SU-DHL-6 (cell line): ENCODE measurements around the gene PBX1.
"Not testable (repeated sequence)": the region's sequence is repeated elsewhere in the genome, so short reads cannot be mapped to it uniquely, and the experiment has no call there.

Experiments used
- H2AFZ ChIP-seq: fragments of 200-600 bp; sonication (generic); 2 replicates; pipeline ENCODE4 v1.6.1; 2014; ENCODE audit warnings: low read depth, mild to moderate bottlenecking, moderate library complexity, mixed read lengths, antibody characterized with exemption, low read length; ENCODE audit not compliant: severe bottlenecking
- H3F3A ChIP-seq: fragments of 200-600 bp; shearing (Covaris generic); 2 replicates; pipeline ENCODE4 v1.6.0; 2016; ENCODE audit warnings: antibody characterized with exemption, mild to moderate bottlenecking; ENCODE audit not compliant: insufficient read depth
- H3K27ac ChIP-seq: fragments of 200-600 bp; sonication (generic); 2 replicates; pipeline ENCODE4 v1.5.1; 2016; ENCODE audit warnings: low read depth, mild to moderate bottlenecking, low read length, moderate library complexity, mixed read lengths
- H3K27me3 ChIP-seq: fragments of 200-600 bp; sonication (generic), shearing (Covaris generic); 2 replicates; pipeline ENCODE4 v1.6.0; 2014; ENCODE audit warnings: mild to moderate bottlenecking, low read length
- H3K36me3 ChIP-seq: fragments of 200-600 bp; sonication (generic); 2 replicates; pipeline ENCODE4 v1.6.1; 2014; ENCODE audit warnings: mild to moderate bottlenecking, low read length, mixed read lengths
- H3K4me2 ChIP-seq: fragments of 300-600, 200-600 bp; shearing (Covaris generic), sonication (generic); 2 replicates; pipeline ENCODE4 v1.6.0; 2014; ENCODE audit warnings: low read length, low read depth, mild to moderate bottlenecking; ENCODE audit not compliant: poor library complexity, severe bottlenecking
- H3K4me3 ChIP-seq: fragments of 200-600 bp; sonication (generic); 2 replicates; pipeline ENCODE4 v1.5.1; 2014; ENCODE audit warnings: antibody characterized with exemption, low read length, mild to moderate bottlenecking, mixed read lengths; ENCODE audit not compliant: insufficient read depth, poor library complexity, severe bottlenecking
- H3K79me2 ChIP-seq: fragments of 200-600 bp; sonication (generic); 2 replicates; pipeline ENCODE4 v1.6.1; 2014; ENCODE audit warnings: mild to moderate bottlenecking, low read length, moderate library complexity; ENCODE audit not compliant: insufficient read depth
- H3K9ac ChIP-seq: fragments of 200-600 bp; sonication (generic); 2 replicates; pipeline ENCODE4 v1.7.0; 2014; ENCODE audit warnings: mild to moderate bottlenecking, low read length
- H3K9me2 ChIP-seq: fragments of 200-600 bp; sonication (generic); replicated peaks from 2 replicates; pipeline ENCODE4 v1.6.1; 2014; ENCODE audit warnings: low read length; ENCODE audit not compliant: insufficient read depth
- H3K9me3 ChIP-seq: fragments of 200-600 bp; sonication (generic); 2 replicates; pipeline ENCODE4 v1.6.1; 2014; ENCODE audit warnings: low read length, mixed read lengths; ENCODE audit not compliant: insufficient read depth
- H4K20me1 ChIP-seq: fragments of 200-600 bp; sonication (generic); 2 replicates; pipeline ENCODE4 v1.6.1; 2014; ENCODE audit warnings: low read depth, mild to moderate bottlenecking, antibody characterized with exemption, low read length, moderate library complexity, mixed read lengths
- EZH2phosphoT487 ChIP-seq: fragments of 200-600 bp; sonication (generic), shearing (Covaris generic); conservative IDR thresholded peaks from 2 replicates; pipeline ENCODE4 v1.6.1; 2018; ENCODE audit warnings: mild to moderate bottlenecking, antibody characterized with exemption, low read length, moderate library complexity, mixed read lengths
- TF ChIP-seq, protein P1 (sequence below): fragments of 200-600 bp; sonication (generic); IDR thresholded peaks from one replicate; pipeline ENCODE4 v1.5.1; 2017; ENCODE audit warnings: antibody characterized with exemption, mild to moderate bottlenecking, low read length, moderate library complexity; ENCODE audit not compliant: insufficient read depth, poor library complexity, severe bottlenecking

The PBX1 gene

DNA sequence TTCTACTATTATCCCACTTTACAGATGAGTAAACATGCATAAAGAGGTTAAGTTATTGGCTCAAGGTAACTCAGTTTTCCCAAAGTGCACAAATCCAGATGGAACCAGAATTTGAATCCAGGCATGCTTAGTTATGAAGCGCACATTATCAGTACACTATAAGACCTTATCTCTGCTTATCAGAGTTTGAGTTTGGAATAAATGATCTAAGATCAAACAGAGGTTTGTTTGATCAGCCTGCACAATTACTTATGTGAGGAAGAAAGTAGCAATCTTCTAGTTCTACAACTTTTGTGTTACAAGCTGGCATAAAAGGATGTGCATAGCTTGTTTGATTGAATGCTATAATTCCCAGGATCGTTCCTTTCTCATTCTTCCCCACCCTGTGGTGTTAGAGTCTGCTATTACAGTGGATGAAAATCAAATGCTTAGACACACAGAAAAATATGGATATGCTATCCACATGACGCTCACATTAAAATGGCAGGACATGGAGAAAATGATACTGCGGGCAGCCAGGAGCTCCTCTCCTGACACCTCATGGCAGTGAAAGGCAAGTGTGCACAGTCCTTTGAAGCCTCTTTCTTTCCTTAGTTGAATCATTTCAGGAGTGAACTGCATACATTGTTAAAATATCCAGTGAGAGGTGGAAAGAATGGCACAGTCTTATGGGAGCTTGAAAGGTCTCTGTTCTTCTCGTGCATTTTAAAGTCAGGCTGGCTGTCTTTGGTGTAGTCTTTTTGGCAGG is 23.9 kb upstream of the PBX1 start:
- no peaks in the 10 kb centered on the region for H3K79me2 ChIP-seq
- no peaks in the 10 kb centered on the region for H3K9me2 ChIP-seq
- no peaks in the 10 kb centered on the region for H3K9me3 ChIP-seq
- H2AFZ ChIP-seq, result no peak overlapping the region
- no peaks in the 10 kb centered on the region for H3K36me3 ChIP-seq
- H3F3A ChIP-seq, result no peaks in the 10 kb centered on the region
- no peak for TF ChIP-seq EZH2phosphoT487
- TF ChIP-seq, protein P1, sequence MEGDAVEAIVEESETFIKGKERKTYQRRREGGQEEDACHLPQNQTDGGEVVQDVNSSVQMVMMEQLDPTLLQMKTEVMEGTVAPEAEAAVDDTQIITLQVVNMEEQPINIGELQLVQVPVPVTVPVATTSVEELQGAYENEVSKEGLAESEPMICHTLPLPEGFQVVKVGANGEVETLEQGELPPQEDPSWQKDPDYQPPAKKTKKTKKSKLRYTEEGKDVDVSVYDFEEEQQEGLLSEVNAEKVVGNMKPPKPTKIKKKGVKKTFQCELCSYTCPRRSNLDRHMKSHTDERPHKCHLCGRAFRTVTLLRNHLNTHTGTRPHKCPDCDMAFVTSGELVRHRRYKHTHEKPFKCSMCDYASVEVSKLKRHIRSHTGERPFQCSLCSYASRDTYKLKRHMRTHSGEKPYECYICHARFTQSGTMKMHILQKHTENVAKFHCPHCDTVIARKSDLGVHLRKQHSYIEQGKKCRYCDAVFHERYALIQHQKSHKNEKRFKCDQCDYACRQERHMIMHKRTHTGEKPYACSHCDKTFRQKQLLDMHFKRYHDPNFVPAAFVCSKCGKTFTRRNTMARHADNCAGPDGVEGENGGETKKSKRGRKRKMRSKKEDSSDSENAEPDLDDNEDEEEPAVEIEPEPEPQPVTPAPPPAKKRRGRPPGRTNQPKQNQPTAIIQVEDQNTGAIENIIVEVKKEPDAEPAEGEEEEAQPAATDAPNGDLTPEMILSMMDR, result no peak
- H3K4me3 ChIP-seq, result no peak overlapping the region
- no peak overlapping the region for H3K27ac ChIP-seq
- no peak overlapping the region for H3K9ac ChIP-seq
- H4K20me1 ChIP-seq, result no peaks in the 10 kb centered on the region
- H3K27me3 ChIP-seq, result no peaks in the 10 kb centered on the region
- no peak overlapping the region for H3K4me2 ChIP-seq

DNA sequence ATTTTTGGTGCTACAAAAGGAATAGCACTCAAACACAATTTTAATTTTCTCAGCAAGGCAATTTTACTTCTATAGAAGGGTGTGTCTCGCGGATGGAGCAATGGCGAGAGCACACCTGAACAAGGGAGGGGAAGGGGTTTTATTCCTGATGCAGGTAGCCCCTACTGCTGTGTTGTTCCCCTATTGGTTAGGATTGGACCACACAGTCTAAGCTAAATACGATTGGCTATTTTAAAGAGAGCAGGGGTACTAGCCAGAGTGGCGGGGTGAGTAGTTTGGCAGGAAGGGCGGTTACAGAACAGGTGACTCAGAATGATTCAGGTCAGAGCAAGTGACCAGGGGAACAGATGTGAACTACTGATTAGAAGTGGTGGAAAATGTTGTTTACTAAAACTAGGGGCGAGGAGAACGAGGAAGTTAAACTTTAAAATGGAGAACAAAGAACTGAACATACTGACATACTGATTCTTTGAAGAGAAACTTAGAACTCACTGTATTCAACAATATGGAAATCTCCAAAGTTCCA is 6.5 kb upstream of the PBX1 start:
- not testable (repeated sequence) for H2AFZ ChIP-seq, H3K9me3 ChIP-seq, H3K27me3 ChIP-seq, H3K4me3 ChIP-seq, H4K20me1 ChIP-seq, H3K9ac ChIP-seq, H3K36me3 ChIP-seq, H3K4me2 ChIP-seq, H3K27ac ChIP-seq, H3F3A ChIP-seq, H3K9me2 ChIP-seq, H3K79me2 ChIP-seq

DNA sequence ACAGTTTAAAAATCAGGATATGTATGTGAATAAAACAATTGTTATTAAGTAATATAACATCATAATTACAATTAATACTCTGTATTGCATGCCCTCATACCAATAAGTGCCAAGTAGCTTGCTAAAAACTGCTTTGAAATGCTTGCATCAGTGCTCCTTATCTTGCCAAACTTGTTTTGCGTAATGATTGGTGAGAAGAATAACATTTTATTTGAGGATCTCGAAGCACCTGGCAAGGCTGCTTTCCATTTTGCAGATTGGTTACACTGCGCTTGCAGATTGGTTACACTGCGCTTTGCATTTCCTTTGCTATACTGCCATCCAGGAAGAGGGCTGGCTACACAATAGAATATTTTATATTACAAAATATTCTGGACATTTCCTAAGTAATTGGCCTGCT is 1.7 kb upstream of the PBX1 start:
- Histone ChIP-seq H3K27me3 (no peaks in the 10 kb centered on the region), H3K36me3 (no peaks in the 10 kb centered on the region), H3K79me2 (no peaks in the 10 kb centered on the region), H3K4me2 (no peak overlapping the region), H3K9ac (no peak overlapping the region), H3F3A (no peaks in the 10 kb centered on the region), H4K20me1 (no peaks in the 10 kb centered on the region), H3K9me3 (no peaks in the 10 kb centered on the region), H2AFZ (no peak overlapping the region), H3K9me2 (no peaks in the 10 kb centered on the region), H3K27ac (no peak overlapping the region), H3K4me3 (no peak overlapping the region)
- TF ChIP-seq, protein P1, result no peak
- no peak for TF ChIP-seq EZH2phosphoT487

DNA sequence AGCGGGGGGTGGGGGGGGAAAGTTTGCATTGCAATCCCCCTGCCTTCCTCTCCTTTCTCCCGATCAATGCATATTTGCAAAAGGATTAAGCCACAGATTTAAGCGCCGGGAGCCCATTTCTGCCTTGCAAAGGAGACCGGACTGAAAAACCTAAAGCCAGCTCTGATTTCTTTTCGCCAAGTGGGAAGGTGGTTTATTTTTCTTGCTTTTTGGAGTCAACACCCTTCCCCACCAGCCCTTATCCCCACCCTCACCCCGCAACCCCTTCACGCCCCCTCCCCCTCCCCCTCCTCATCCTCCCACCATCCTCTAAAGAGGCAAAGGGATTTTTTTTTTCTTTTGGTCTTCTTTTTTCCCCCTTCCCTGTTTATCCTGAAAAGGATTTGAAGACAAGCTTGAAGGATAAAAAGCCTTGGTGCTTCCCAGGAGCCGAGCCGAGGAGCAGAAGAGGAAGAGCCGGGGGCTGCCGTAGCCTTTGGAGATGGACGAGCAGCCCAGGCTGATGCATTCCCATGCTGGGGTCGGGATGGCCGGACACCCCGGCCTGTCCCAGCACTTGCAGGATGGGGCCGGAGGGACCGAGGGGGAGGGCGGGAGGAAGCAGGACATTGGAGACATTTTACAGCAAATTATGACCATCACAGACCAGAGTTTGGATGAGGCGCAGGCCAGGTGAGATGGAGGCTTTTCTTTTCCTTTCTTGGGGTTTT is 513 bp downstream of the PBX1 start:
- peak overlapping the region; percentile 22; the same call in 1 of the 2 replicates for H3K9ac ChIP-seq
- H3K27me3 ChIP-seq, result no peaks in the 10 kb centered on the region
- no peaks in the 10 kb centered on the region for H3F3A ChIP-seq
- H3K9me2 ChIP-seq, result no peaks in the 10 kb centered on the region
- H2AFZ ChIP-seq, result no peak overlapping the region
- H3K79me2 ChIP-seq, result no peaks in the 10 kb centered on the region
- no peak overlapping the region for H3K27ac ChIP-seq
- H4K20me1 ChIP-seq, result no peaks in the 10 kb centered on the region
- H3K4me3 ChIP-seq, result peak overlapping the region; percentile 29
- TF ChIP-seq, protein P1, result no peak
- no peak for TF ChIP-seq EZH2phosphoT487
- H3K4me2 ChIP-seq, result peak overlapping the region; percentile 90
- no peaks in the 10 kb centered on the region for H3K36me3 ChIP-seq
- H3K9me3 ChIP-seq, result no peaks in the 10 kb centered on the region
